BLaER1 (cell line): ENCODE results near the gene TMEM201.

Source experiments
- H3K27ac ChIP-seq: shearing (Covaris generic); formaldehyde crosslinking; 2 replicates; pipeline ENCODE4 v1.8.1; 2022
- H3K27me3 ChIP-seq: shearing (Covaris generic); formaldehyde crosslinking; 2 replicates; pipeline ENCODE4 v1.8.1; 2022
- H3K36me3 ChIP-seq: shearing (Covaris generic); formaldehyde crosslinking; 2 replicates; pipeline ENCODE4 v1.8.1; 2022
- H3K4me1 ChIP-seq: shearing (Covaris generic); formaldehyde crosslinking; 2 replicates; pipeline ENCODE4 v1.8.1; 2022
- H3K4me2 ChIP-seq: shearing (Covaris generic); formaldehyde crosslinking; 2 replicates; pipeline ENCODE4 v1.8.1; 2022
- H3K4me3 ChIP-seq: shearing (Covaris generic); formaldehyde crosslinking; 2 replicates; pipeline ENCODE4 v1.8.1; 2022
- H3K9ac ChIP-seq: shearing (Covaris generic); formaldehyde crosslinking; 2 replicates; pipeline ENCODE4 v1.8.1; 2022
- H3K9me3 ChIP-seq: shearing (Covaris generic); formaldehyde crosslinking; 2 replicates; pipeline ENCODE4 v1.8.1; 2022
- H4K20me1 ChIP-seq: shearing (Covaris generic); formaldehyde crosslinking; 2 replicates; pipeline ENCODE4 v1.8.1; 2022
- Cebpa-rat ChIP-seq: shearing (Covaris generic); IDR thresholded peaks from 2 replicates; pipeline ENCODE4 v1.8.1; 2022

TMEM201 gene

DNA sequence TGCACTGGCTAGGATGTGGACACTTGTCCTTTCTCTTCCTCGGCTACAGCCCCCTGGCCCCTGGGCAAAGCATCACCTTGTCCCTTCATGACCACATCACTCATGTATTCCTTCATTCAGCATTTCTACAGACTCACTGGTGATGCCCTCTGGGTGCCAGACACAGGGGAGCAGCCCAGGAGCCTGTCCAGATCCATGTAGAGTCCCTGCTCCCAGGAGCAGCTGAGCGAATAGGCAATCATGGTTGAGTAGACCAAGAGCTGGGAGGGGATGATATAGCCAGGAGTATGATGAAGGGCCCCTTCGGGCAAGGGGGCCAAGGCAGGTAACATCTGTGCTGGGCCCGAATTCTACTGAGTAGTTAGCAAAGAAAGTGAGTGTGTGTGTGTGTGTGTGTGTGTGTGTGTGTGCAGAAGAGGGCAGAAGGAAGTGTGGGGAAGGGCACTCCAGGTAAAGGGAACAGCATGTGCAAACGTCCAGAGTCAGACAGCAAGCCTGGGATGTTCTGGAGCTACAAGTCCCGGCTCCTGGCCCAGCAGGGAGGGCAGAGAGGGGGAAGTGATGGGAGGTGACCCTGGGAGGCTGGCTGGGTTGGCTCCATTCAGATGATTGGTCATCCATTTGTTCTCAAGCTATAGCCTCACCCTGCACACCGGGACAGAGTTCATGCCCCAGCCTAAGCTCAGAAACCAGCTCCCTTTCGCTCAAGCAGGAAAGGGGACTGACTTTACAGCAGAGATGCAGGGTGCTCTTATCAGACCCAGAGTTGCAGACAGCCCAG lies 41.8 kb downstream of the TMEM201 start:
- Histone ChIP-seq H3K36me3 (0 out of 2 replicates have a peak, but pooled peaks cover 11% of the 10 kb centered on the region), H3K4me2 (peak overlapping the region; percentile 84), H3K27ac (peak overlapping the region; percentile 80), H4K20me1 (no peaks in the 10 kb centered on the region), H3K27me3 (no peaks in the 10 kb centered on the region), H3K4me3 (peak overlapping the region; percentile 60), H3K4me1 (peaks cover 78% of the 10 kb centered on the region), H3K9ac (peak overlapping the region; percentile 69), H3K9me3 (peaks cover 17% of the 10 kb centered on the region)
- TF ChIP-seq Cebpa-rat, result no peak

DNA sequence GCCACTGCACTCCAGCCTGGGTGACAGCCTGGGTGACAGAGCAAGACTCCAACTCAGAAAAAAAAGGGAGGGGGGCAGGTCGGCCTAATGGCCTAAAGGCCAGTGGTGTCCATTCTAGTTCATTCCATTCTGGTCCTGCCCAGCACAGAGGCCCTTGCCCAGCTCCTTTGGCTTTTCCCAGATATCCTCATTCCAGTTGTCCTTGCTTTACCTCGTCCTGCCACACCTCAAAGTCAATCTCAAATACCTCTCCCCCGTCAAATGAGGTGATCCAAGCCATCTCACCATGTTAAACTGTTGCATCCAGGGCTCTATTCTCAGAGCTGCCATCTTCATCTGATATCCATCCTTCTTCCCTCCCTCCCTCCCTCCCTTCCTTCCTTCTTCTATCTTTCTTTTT lies 42.9 kb downstream of the TMEM201 start:
- peaks cover 19% of the 10 kb centered on the region for H3K9me3 ChIP-seq
- no peak overlapping the region for H3K4me3 ChIP-seq
- no peaks in the 10 kb centered on the region for H3K27me3 ChIP-seq
- H3K4me1 ChIP-seq, result peaks cover 68% of the 10 kb centered on the region
- no peaks in the 10 kb centered on the region for H4K20me1 ChIP-seq
- no peak overlapping the region for H3K27ac ChIP-seq
- H3K36me3 ChIP-seq, result 0 out of 2 replicates have a peak, but pooled peaks cover 13% of the 10 kb centered on the region
- TF ChIP-seq Cebpa-rat, result no peak
- no peak overlapping the region for H3K4me2 ChIP-seq
- no peak overlapping the region for H3K9ac ChIP-seq

DNA sequence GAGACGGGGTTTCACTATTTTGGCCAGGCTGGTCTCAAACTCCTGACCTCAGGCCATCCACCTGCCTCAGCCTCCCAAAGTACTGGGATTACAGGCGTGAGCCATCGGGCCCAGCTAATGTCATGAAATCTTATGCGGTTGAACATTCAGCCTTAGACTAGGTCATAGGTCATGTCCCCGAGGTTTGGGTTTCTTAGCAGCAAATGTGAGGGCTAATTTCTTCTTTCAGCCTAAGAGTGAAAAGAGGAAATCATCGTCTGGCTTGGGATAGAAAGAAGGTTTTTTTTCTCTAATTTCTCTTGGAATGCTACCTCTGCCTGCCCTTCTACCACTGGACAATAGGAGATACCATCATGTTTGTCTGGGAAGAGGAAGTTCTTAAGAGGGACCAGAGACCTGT lies 44.8 kb downstream of the TMEM201 start:
- Histone ChIP-seq H3K4me3 (no peak overlapping the region), H3K9ac (no peak overlapping the region), H3K27me3 (no peaks in the 10 kb centered on the region), H3K9me3 (peaks cover 30% of the 10 kb centered on the region), H3K4me2 (peak overlapping the region; percentile 20; the same call in 1 of the 2 replicates), H4K20me1 (no peaks in the 10 kb centered on the region), H3K36me3 (0 out of 2 replicates have a peak, but pooled peaks cover 13% of the 10 kb centered on the region), H3K4me1 (peaks cover 52% of the 10 kb centered on the region), H3K27ac (no peak overlapping the region)
- TF ChIP-seq Cebpa-rat, result no peak

DNA sequence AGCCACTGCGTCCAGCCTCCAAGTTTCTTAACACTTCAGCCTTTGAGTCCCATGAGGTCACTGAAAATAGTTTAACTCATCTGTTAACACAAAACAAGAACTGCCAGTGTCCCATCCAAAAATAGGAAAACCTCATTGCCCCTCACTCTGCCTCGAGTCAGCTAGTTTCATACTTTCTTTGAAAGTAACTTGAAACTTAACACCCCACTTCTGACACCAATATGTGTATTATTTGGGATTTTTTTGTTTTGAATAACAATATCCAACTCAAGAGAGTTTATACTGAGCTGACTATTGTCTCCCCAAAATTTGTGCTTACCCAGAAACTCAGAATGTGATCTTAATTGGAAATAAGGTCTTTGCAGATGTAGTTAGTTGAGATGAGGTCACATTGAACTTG lies 45.9 kb downstream of the TMEM201 start:
- H3K36me3 ChIP-seq, result 0 out of 2 replicates have a peak, but pooled peaks cover 13% of the 10 kb centered on the region
- H3K27me3 ChIP-seq, result no peaks in the 10 kb centered on the region
- H3K4me3 ChIP-seq, result no peak overlapping the region
- no peak for TF ChIP-seq Cebpa-rat
- no peaks in the 10 kb centered on the region for H4K20me1 ChIP-seq
- peak overlapping the region; percentile 35 for H3K4me2 ChIP-seq
- peaks cover 30% of the 10 kb centered on the region for H3K9me3 ChIP-seq
- H3K4me1 ChIP-seq, result peaks cover 51% of the 10 kb centered on the region
- H3K9ac ChIP-seq, result no peak overlapping the region
- no peak overlapping the region for H3K27ac ChIP-seq

DNA sequence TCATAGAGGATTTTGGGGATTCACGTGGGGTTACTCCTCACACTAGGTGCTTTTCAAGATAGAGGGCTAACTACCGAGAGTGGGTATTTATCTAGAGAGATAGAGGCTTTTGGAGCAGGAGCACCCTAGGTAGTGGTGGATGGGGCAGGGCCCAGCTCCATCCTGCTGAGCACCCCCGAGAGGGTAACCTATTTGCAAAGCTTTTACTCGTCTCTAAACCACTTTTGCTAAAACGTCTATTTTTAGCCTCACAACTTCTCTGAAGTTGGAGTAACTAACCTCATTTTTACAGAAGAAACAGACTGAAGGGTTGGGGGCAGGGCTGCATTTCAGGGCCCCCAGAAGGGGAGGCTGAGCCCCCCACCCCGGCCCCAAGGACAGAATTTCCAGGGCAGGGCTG lies 50.5 kb downstream of the TMEM201 start:
- Histone ChIP-seq H3K9ac (peak overlapping the region; percentile 63; the same call in 1 of the 2 replicates), H3K27ac (peak overlapping the region; percentile 60), H3K36me3 (0 out of 2 replicates have a peak, but pooled peaks cover 8% of the 10 kb centered on the region), H3K9me3 (peaks cover 26% of the 10 kb centered on the region), H3K4me3 (no peak overlapping the region), H3K4me1 (peaks cover 55% of the 10 kb centered on the region), H4K20me1 (no peaks in the 10 kb centered on the region), H3K27me3 (no peaks in the 10 kb centered on the region), H3K4me2 (peak overlapping the region; percentile 79)
- no peak for TF ChIP-seq Cebpa-rat

DNA sequence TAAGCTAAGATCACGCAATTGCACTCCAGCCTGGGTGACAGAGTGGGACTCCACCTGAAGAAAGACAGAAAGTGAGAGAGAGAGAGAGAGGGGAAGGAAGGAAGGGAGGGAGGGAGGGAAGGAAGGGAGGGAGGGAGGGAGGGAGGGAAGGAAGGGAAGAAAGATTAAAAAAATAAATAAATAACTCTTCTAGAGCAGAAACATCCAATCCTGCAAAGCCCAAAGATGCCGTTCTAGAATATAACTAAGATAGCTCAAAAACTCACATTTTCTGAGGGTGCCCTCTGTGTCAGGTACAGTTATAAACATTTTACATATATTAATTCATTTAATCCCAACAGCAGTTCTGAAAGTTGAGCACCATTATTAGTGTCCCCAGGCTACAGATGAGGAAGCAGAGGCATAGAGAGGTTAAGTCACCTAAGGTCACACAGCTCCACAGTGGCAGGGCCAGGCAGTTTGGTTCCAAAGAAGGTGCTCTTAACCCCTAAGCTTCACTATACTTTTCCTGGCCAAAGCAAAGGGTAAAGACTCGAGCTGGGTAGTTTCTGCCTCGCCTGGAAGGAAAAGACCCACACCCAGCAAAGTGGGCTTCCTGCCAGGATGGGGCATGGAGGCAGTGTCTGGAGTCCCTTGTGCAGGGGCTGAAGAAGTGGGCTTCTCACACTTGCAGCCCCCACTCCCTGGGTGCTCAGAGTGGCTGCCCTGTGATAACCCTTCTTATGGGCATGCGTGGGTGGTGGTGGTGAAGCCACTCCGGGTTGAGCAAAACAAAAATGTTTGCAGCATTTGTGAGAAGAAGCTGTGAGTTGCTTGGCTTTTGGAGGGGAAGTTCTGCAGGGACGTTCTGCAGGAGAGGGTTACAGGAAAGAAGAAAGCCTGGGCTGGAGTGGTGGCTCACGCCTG lies 54.9 kb downstream of the TMEM201 start:
- H3K4me1 ChIP-seq, result peaks cover 89% of the 10 kb centered on the region
- no peak overlapping the region; the same call in 1 of the 2 replicates for H3K27ac ChIP-seq
- no peaks in the 10 kb centered on the region for H4K20me1 ChIP-seq
- TF ChIP-seq Cebpa-rat, result no peak
- no peaks in the 10 kb centered on the region for H3K36me3 ChIP-seq
- H3K4me2 ChIP-seq, result peak overlapping the region; percentile 89
- H3K27me3 ChIP-seq, result no peaks in the 10 kb centered on the region
- H3K4me3 ChIP-seq, result no peak overlapping the region
- no peaks in the 10 kb centered on the region for H3K9me3 ChIP-seq
- H3K9ac ChIP-seq, result no peak overlapping the region

DNA sequence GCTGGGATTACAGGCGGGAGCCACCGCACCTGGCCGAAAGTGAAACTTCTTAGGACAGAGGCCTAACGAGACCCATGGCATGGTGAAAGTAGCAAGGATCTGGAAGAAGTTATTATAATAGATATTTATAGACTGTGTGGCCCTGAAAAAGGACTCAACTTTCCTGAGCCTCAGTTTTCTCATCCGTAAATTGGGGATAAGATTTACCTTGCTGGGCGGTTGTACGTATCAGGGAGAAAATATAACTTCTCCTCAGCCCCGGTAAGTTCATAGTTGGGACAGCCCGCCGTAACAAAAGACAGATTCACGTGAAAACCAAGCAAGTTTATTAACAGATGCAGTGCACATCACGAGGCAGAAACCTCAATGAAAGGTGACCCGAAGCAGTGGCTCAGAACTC lies 57.3 kb downstream of the TMEM201 start:
- Histone ChIP-seq H3K36me3 (no peaks in the 10 kb centered on the region), H3K4me2 (peak overlapping the region; percentile 89), H3K4me1 (peaks cover 89% of the 10 kb centered on the region), H3K9ac (no peak overlapping the region), H3K9me3 (no peaks in the 10 kb centered on the region), H3K27me3 (no peaks in the 10 kb centered on the region), H3K4me3 (no peak overlapping the region), H4K20me1 (no peaks in the 10 kb centered on the region), H3K27ac (no peak overlapping the region)
- TF ChIP-seq Cebpa-rat, result no peak

DNA sequence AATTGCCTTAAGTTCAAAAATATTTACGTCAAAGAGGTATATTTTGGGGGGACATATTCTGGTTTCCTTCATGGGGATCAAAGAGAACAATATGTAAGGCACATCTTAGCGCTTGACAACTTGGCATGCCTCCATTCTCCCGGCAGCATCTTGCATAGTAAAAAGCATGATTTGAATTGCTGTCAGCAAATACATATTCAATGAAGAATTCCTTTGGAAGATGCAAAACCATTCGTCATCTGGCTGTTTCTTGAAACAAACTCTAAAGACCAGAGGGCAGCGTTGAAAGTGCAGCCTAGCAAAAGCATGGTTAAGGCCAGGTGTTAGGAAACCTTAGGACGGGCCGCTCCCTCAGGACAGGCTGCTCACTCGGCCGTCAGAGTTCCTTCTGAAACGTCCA lies 59.5 kb downstream of the TMEM201 start:
- Histone ChIP-seq H3K4me3 (no peak overlapping the region), H3K27me3 (no peaks in the 10 kb centered on the region), H3K36me3 (no peaks in the 10 kb centered on the region), H3K9me3 (no peaks in the 10 kb centered on the region), H3K27ac (no peak overlapping the region), H3K4me1 (peaks cover 81% of the 10 kb centered on the region), H4K20me1 (0 out of 2 replicates have a peak, but pooled peaks cover 5% of the 10 kb centered on the region), H3K9ac (no peak overlapping the region), H3K4me2 (peak overlapping the region; percentile 96)
- TF ChIP-seq Cebpa-rat, result no peak

DNA sequence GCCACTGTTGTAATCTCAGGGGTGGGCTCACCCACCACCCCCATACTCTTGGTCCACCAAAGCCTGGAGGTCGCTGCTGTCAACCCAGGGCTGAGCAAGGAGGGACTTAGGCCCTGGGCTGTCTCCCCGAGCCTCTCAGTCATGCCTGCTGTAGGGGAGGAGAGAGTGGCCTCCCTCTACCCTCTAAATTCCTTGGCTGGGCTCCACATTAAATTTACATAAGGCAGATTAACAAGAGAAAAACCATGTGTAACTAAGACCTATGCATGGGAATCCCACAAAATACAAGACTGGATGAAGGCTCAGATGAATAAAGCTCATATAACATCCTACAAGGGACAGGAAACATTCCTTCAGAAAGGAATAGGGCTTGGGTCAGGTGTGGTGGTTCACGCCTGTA lies 61.1 kb downstream of the TMEM201 start:
- H4K20me1 ChIP-seq, result peaks cover 5% of the 10 kb centered on the region; the same call in 1 of the 2 replicates
- peak overlapping the region; percentile 96 for H3K4me2 ChIP-seq
- peaks cover 77% of the 10 kb centered on the region for H3K4me1 ChIP-seq
- no peak overlapping the region for H3K9ac ChIP-seq
- no peaks in the 10 kb centered on the region for H3K27me3 ChIP-seq
- H3K9me3 ChIP-seq, result no peaks in the 10 kb centered on the region
- H3K27ac ChIP-seq, result no peak overlapping the region
- TF ChIP-seq Cebpa-rat, result no peak
- H3K4me3 ChIP-seq, result no peak overlapping the region
- no peaks in the 10 kb centered on the region for H3K36me3 ChIP-seq

DNA sequence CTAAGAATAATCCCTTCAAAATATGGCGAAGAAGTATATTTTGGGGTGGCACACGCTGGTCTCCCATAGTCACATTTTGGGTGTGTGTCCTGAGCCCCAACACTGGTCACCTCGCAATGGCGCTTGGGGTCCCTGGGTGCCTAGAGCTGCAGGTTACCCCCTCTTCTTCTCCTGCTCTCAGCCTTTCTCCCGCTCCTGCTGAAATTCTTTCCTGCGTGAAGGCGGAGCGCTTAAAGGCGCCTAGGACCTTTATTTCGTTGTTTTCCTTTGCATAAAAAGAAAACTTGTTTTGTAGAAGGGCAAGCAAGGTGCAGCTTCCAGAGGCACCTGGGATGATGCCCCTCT lies 62.5 kb downstream of the TMEM201 start:
- TF ChIP-seq Cebpa-rat, result no peak
- H3K27ac ChIP-seq, result peak overlapping the region; percentile 98
- H3K9ac ChIP-seq, result peak overlapping the region; percentile 95

More for the DNA sequence above, 62.5 kb downstream of the TMEM201 start:
- Histone ChIP-seq H3K4me2 (peak overlapping the region; percentile 96), H3K9me3 (no peaks in the 10 kb centered on the region), H3K27me3 (no peaks in the 10 kb centered on the region), H3K4me3 (peak overlapping the region; percentile 94), H3K36me3 (no peaks in the 10 kb centered on the region), H4K20me1 (peaks cover 12% of the 10 kb centered on the region), H3K4me1 (peaks cover 75% of the 10 kb centered on the region)
